GM23338 (cell line): ENCODE measurements around the gene ZNF23. TPM values are rescaled to one million over a fixed set of nuclear protein-coding genes. Genes with fewer than 3 reads are reported as not detected.

Experiments used
- ATAC-seq: fragments of 200-7000 bp; cut with Tn5 transposase; 3 replicates; pipeline ENCODE4 v1.9.1; 2020
- DNase-seq: peaks from one replicate; pipeline ENCODE4 v3.0.0-alpha.2; 2015; ENCODE audit warnings: low spot score
- H2AFZ ChIP-seq: fragments of 200-600 bp; sonication (generic); 2 replicates; pipeline ENCODE4 v1.8.0; 2016; ENCODE audit warnings: antibody characterized with exemption, mild to moderate bottlenecking, moderate library complexity
- H3F3A ChIP-seq: fragments of 200-600 bp; sonication (generic); replicated peaks from 2 replicates; pipeline ENCODE4 v1.8.0; 2017; ENCODE audit warnings: antibody characterized with exemption, mixed run types, low read depth
- H3K27ac ChIP-seq: fragments of 200-600 bp; sonication (generic); 2 replicates; pipeline ENCODE4 v1.6.1; 2016; ENCODE audit warnings: low read depth
- H3K27me3 ChIP-seq: fragments of 200-600 bp; sonication (generic); 2 replicates; pipeline ENCODE4 v1.8.0; 2016; ENCODE audit warnings: mild to moderate bottlenecking, mixed run types, moderate library complexity; ENCODE audit not compliant: insufficient read depth
- H3K36me3 ChIP-seq: fragments of 200-600 bp; sonication (generic); 2 replicates; pipeline ENCODE4 v1.8.0; 2016; ENCODE audit warnings: mild to moderate bottlenecking; ENCODE audit not compliant: insufficient read depth
- H3K4me1 ChIP-seq: fragments of 200-600 bp; sonication (generic); 2 replicates; pipeline ENCODE4 v1.8.0; 2016; ENCODE audit warnings: mild to moderate bottlenecking, moderate library complexity; ENCODE audit not compliant: insufficient read depth
- H3K4me2 ChIP-seq: fragments of 200-600 bp; sonication (generic); 2 replicates; pipeline ENCODE4 v1.7.1; 2017; ENCODE audit warnings: mixed run types
- H3K4me3 ChIP-seq: fragments of 200-600 bp; sonication (generic); 2 replicates; pipeline ENCODE4 v1.6.1; 2016; ENCODE audit warnings: mixed run types
- H3K79me2 ChIP-seq: fragments of 200-600 bp; sonication (generic); replicated peaks from 2 replicates; pipeline ENCODE4 v1.8.0; 2017; ENCODE audit warnings: mild to moderate bottlenecking; ENCODE audit not compliant: insufficient read depth
- H3K9me2 ChIP-seq: fragments of 200-600 bp; sonication (generic); 2 replicates; pipeline ENCODE4 v1.8.0; 2017; ENCODE audit not compliant: insufficient read depth
- H4K20me1 ChIP-seq: fragments of 200-600 bp; sonication (generic); replicated peaks from 2 replicates; pipeline ENCODE4 v1.8.0; 2017; ENCODE audit warnings: mild to moderate bottlenecking; ENCODE audit not compliant: insufficient read depth
- H3K27ac Mint-ChIP-seq: 2 replicates; pipeline ENCODE4 v1.8.0; 2020; ENCODE audit warnings: inconsistent platforms, mild to moderate bottlenecking, moderate library complexity, mixed read lengths
- H3K27me3 Mint-ChIP-seq: 3 replicates; pipeline ENCODE4 v1.8.0; 2022; ENCODE audit warnings: low read depth, mild to moderate bottlenecking, moderate library complexity, mixed read lengths, inconsistent platforms; ENCODE audit not compliant: insufficient read depth, poor library complexity
- H3K36me3 Mint-ChIP-seq: 3 replicates; pipeline ENCODE4 v1.8.0; 2021; ENCODE audit warnings: low read depth, mild to moderate bottlenecking, inconsistent platforms, moderate library complexity, mixed read lengths
- H3K4me1 Mint-ChIP-seq: 3 replicates; pipeline ENCODE4 v1.8.0; 2020; ENCODE audit warnings: mild to moderate bottlenecking, inconsistent platforms, mixed read lengths
- H3K4me3 Mint-ChIP-seq: 3 replicates; pipeline ENCODE4 v1.8.0; 2021; ENCODE audit warnings: moderate library complexity, mild to moderate bottlenecking, inconsistent platforms, mixed read lengths
- H3K9me3 Mint-ChIP-seq: 3 replicates; pipeline ENCODE4 v1.8.0; 2020; ENCODE audit warnings: moderate library complexity, mild to moderate bottlenecking, inconsistent platforms, mixed read lengths
- CREB1 ChIP-seq: fragments of 250-450 bp; sonication (Bioruptor Pico); IDR thresholded peaks from 2 replicates; pipeline ENCODE4 v1.5.0; 2020; ENCODE audit warnings: low read depth, mild to moderate bottlenecking, moderate library complexity
- EZH2 ChIP-seq: fragments of 200-600 bp; sonication (generic); IDR thresholded peaks from one replicate; pipeline ENCODE4 v1.8.0; 2017; ENCODE audit warnings: antibody characterized with exemption, mild to moderate bottlenecking, low read depth; ENCODE audit not compliant: unreplicated experiment
- EZH2phosphoT487 ChIP-seq: fragments of 200-600 bp; sonication (generic); IDR thresholded peaks from one replicate; pipeline ENCODE4 v1.8.1; 2018; ENCODE audit warnings: antibody characterized with exemption; ENCODE audit not compliant: unreplicated experiment
- JUNB ChIP-seq: IDR thresholded peaks from one replicate; pipeline ENCODE4 v1.6.1; 2016; ENCODE audit warnings: antibody characterized with exemption; ENCODE audit not compliant: unreplicated experiment
- NANOG ChIP-seq: IDR thresholded peaks from 2 replicates; pipeline ENCODE4 v1.6.1; 2016; ENCODE audit warnings: antibody characterized with exemption, borderline replicate concordance
- POLR2AphosphoS5 ChIP-seq: IDR thresholded peaks from 2 replicates; pipeline ENCODE4 v1.6.1; 2016; ENCODE audit warnings: antibody characterized with exemption, low read depth
- STAT1 ChIP-seq: IDR thresholded peaks from one replicate; pipeline ENCODE4 v1.6.1; 2016; ENCODE audit warnings: antibody characterized with exemption; ENCODE audit not compliant: unreplicated experiment
- ZNF114 ChIP-seq: fragments of 250-450 bp; sonication (Bioruptor Pico); IDR thresholded peaks from 2 replicates; pipeline ENCODE4 v1.5.0; 2020; ENCODE audit warnings: mild to moderate bottlenecking, moderate library complexity
- ZNF331 ChIP-seq: fragments of 250-450 bp; sonication (Bioruptor Pico); IDR thresholded peaks from 2 replicates; pipeline ENCODE4 v1.5.0; 2020; ENCODE audit warnings: low read depth, mild to moderate bottlenecking, moderate library complexity
- polyA plus RNA-seq: library from polyadenylated mRNA; unstranded; fragments of >200 nt; fragmentation: Nextera tagmentation; extraction: Ambion mirVana; gene quantifications from 2 replicates; pipeline ENCODE4 v1.2.1, GENCODE V29; 2016
- total RNA-seq: library from RNA; depleted of rRNA; stranded (reverse); fragments of >200 nt; shearing (Covaris generic); gene quantifications from 2 replicates; pipeline ENCODE4 v1.2.3, GENCODE V29; 2014
- TF ChIP-seq, protein P1 (sequence below): IDR thresholded peaks from one replicate; pipeline ENCODE4 v1.6.1; 2018; ENCODE audit warnings: antibody characterized with exemption; ENCODE audit not compliant: unreplicated experiment
- TF ChIP-seq, protein P2 (sequence below), 2 experiments: fragments of 200-600 bp in 1 of 2; sonication (generic) in 1 of 2; conservative IDR thresholded peaks; 2 replicates each; pipeline versions ENCODE4 v1.5.1 to v1.6.1; 2016 to 2017; ENCODE audit warnings: antibody characterized with exemption in 2 of 2, low read depth in 2 of 2, mild to moderate bottlenecking in 2 of 2, moderate library complexity in 1 of 2
- TF ChIP-seq, protein P3 (sequence below): fragments of 250-450 bp; sonication (Bioruptor Pico); IDR thresholded peaks from 2 replicates; pipeline ENCODE4 v1.5.0; 2020; ENCODE audit warnings: mild to moderate bottlenecking, moderate library complexity
- TF ChIP-seq, protein P4 (sequence below): IDR thresholded peaks from 2 replicates; pipeline ENCODE4 v1.6.1; 2016; ENCODE audit warnings: antibody characterized with exemption

The ZNF23 gene
- total and polyA plus RNA-seq, 2 experiments from 2014 or later: 8.4 to 8.8 TPM

DNA sequence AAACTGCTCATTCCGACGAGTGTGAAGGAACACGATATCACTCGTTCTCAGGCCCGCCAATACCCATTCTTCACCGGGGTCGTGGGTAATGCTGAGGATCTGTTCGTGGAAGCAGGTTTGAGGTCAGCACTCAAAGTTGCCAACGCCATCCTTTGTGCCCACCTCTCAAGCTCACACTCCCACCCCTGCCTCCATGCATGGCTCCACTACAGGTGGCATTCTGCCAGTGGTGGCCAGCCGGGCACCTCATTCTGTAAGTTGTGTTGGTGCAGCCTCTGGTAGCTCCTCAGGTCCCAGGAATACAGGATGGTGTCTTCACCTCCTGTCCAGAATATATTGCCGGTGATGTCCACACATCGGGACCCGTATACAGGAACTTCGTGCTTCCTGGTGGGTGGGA lies 30.9 kb downstream of the ZNF23 start:
- Histone ChIP-seq H3K36me3 (no peaks in the 10 kb centered on the region), H3K27ac (no peak overlapping the region), H3K4me2 (no peak overlapping the region), H3K4me3 (no peak overlapping the region), H3K9me2 (no peaks in the 10 kb centered on the region), H3K4me1 (peaks cover 7% of the 10 kb centered on the region; the same call in 1 of the 2 replicates), H4K20me1 (no peaks in the 10 kb centered on the region), H2AFZ (no peak overlapping the region), H3F3A (no peaks in the 10 kb centered on the region; the same call in 1 of the 2 replicates), H3K27me3 (no peaks in the 10 kb centered on the region), H3K79me2 (no peaks in the 10 kb centered on the region)
- no peak overlapping the region for H3K4me3 Mint-ChIP-seq
- no peak for ATAC-seq
- peaks cover 2% of the 10 kb centered on the region; the same call in 2 of the 3 replicates for H3K9me3 Mint-ChIP-seq
- TF ChIP-seq, protein P1, sequence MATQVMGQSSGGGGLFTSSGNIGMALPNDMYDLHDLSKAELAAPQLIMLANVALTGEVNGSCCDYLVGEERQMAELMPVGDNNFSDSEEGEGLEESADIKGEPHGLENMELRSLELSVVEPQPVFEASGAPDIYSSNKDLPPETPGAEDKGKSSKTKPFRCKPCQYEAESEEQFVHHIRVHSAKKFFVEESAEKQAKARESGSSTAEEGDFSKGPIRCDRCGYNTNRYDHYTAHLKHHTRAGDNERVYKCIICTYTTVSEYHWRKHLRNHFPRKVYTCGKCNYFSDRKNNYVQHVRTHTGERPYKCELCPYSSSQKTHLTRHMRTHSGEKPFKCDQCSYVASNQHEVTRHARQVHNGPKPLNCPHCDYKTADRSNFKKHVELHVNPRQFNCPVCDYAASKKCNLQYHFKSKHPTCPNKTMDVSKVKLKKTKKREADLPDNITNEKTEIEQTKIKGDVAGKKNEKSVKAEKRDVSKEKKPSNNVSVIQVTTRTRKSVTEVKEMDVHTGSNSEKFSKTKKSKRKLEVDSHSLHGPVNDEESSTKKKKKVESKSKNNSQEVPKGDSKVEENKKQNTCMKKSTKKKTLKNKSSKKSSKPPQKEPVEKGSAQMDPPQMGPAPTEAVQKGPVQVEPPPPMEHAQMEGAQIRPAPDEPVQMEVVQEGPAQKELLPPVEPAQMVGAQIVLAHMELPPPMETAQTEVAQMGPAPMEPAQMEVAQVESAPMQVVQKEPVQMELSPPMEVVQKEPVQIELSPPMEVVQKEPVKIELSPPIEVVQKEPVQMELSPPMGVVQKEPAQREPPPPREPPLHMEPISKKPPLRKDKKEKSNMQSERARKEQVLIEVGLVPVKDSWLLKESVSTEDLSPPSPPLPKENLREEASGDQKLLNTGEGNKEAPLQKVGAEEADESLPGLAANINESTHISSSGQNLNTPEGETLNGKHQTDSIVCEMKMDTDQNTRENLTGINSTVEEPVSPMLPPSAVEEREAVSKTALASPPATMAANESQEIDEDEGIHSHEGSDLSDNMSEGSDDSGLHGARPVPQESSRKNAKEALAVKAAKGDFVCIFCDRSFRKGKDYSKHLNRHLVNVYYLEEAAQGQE: no peak
- TF ChIP-seq ZNF331 (CRISPR knock-in tag): no peak
- TF ChIP-seq, protein P2, sequence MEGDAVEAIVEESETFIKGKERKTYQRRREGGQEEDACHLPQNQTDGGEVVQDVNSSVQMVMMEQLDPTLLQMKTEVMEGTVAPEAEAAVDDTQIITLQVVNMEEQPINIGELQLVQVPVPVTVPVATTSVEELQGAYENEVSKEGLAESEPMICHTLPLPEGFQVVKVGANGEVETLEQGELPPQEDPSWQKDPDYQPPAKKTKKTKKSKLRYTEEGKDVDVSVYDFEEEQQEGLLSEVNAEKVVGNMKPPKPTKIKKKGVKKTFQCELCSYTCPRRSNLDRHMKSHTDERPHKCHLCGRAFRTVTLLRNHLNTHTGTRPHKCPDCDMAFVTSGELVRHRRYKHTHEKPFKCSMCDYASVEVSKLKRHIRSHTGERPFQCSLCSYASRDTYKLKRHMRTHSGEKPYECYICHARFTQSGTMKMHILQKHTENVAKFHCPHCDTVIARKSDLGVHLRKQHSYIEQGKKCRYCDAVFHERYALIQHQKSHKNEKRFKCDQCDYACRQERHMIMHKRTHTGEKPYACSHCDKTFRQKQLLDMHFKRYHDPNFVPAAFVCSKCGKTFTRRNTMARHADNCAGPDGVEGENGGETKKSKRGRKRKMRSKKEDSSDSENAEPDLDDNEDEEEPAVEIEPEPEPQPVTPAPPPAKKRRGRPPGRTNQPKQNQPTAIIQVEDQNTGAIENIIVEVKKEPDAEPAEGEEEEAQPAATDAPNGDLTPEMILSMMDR (conservative IDR thresholded peaks at IDR 0.05; ENCODE audit: low read depth in 2 of 2): no peak
- TF ChIP-seq EZH2: no peak
- no peak for TF ChIP-seq ZNF114
- TF ChIP-seq, protein P3, sequence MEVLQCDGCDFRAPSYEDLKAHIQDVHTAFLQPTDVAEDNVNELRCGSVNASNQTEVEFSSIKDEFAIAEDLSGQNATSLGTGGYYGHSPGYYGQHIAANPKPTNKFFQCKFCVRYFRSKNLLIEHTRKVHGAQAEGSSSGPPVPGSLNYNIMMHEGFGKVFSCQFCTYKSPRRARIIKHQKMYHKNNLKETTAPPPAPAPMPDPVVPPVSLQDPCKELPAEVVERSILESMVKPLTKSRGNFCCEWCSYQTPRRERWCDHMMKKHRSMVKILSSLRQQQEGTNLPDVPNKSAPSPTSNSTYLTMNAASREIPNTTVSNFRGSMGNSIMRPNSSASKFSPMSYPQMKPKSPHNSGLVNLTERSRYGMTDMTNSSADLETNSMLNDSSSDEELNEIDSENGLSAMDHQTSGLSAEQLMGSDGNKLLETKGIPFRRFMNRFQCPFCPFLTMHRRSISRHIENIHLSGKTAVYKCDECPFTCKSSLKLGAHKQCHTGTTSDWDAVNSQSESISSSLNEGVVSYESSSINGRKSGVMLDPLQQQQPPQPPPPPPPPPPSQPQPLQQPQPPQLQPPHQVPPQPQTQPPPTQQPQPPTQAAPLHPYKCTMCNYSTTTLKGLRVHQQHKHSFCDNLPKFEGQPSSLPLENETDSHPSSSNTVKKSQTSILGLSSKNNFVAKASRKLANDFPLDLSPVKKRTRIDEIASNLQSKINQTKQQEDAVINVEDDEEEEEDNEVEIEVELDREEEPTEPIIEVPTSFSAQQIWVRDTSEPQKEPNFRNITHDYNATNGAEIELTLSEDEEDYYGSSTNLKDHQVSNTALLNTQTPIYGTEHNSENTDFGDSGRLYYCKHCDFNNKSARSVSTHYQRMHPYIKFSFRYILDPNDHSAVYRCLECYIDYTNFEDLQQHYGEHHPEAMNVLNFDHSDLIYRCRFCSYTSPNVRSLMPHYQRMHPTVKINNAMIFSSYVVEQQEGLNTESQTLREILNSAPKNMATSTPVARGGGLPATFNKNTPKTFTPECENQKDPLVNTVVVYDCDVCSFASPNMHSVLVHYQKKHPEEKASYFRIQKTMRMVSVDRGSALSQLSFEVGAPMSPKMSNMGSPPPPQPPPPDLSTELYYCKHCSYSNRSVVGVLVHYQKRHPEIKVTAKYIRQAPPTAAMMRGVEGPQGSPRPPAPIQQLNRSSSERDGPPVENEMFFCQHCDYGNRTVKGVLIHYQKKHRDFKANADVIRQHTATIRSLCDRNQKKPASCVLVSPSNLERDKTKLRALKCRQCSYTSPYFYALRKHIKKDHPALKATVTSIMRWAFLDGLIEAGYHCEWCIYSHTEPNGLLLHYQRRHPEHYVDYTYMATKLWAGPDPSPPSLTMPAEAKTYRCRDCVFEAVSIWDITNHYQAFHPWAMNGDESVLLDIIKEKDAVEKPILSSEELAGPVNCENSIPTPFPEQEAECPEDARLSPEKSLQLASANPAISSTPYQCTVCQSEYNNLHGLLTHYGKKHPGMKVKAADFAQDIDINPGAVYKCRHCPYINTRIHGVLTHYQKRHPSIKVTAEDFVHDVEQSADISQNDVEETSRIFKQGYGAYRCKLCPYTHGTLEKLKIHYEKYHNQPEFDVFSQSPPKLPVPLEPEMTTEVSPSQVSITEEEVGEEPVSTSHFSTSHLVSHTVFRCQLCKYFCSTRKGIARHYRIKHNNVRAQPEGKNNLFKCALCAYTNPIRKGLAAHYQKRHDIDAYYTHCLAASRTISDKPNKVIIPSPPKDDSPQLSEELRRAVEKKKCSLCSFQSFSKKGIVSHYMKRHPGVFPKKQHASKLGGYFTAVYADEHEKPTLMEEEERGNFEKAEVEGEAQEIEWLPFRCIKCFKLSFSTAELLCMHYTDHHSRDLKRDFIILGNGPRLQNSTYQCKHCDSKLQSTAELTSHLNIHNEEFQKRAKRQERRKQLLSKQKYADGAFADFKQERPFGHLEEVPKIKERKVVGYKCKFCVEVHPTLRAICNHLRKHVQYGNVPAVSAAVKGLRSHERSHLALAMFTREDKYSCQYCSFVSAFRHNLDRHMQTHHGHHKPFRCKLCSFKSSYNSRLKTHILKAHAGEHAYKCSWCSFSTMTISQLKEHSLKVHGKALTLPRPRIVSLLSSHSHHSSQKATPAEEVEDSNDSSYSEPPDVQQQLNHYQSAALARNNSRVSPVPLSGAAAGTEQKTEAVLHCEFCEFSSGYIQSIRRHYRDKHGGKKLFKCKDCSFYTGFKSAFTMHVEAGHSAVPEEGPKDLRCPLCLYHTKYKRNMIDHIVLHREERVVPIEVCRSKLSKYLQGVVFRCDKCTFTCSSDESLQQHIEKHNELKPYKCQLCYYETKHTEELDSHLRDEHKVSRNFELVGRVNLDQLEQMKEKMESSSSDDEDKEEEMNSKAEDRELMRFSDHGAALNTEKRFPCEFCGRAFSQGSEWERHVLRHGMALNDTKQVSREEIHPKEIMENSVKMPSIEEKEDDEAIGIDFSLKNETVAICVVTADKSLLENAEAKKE (CRISPR knock-in tag): no peak
- TF ChIP-seq NANOG: no peak
- TF ChIP-seq, protein P4, sequence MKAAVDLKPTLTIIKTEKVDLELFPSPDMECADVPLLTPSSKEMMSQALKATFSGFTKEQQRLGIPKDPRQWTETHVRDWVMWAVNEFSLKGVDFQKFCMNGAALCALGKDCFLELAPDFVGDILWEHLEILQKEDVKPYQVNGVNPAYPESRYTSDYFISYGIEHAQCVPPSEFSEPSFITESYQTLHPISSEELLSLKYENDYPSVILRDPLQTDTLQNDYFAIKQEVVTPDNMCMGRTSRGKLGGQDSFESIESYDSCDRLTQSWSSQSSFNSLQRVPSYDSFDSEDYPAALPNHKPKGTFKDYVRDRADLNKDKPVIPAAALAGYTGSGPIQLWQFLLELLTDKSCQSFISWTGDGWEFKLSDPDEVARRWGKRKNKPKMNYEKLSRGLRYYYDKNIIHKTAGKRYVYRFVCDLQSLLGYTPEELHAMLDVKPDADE: no peak
- no peak for TF ChIP-seq POLR2AphosphoS5
- no peak for TF ChIP-seq STAT1
- TF ChIP-seq EZH2phosphoT487: no peak
- no peak for TF ChIP-seq CREB1 (CRISPR knock-in tag)
- no peak for TF ChIP-seq JUNB
- H3K4me1 Mint-ChIP-seq: peaks cover 3% of the 10 kb centered on the region; the same call in 2 of the 3 replicates
- DNase-seq: no peak
- peaks cover 2% of the 10 kb centered on the region; the same call in 1 of the 3 replicates for H3K36me3 Mint-ChIP-seq
- H3K27ac Mint-ChIP-seq: no peak overlapping the region
- peaks cover 9% of the 10 kb centered on the region for H3K27me3 Mint-ChIP-seq
